OCI-LY1 (cell line): Measurements from ENCODE around the gene CDC42.

Experiments
- H2AFZ ChIP-seq: fragments of 200-600 bp; sonication (generic), shearing (Covaris generic); 2 replicates; pipeline ENCODE4 v1.6.0; 2014; ENCODE audit warnings: antibody characterized with exemption, mild to moderate bottlenecking, low read length
- H3F3A ChIP-seq: fragments of 200-600 bp; sonication (generic), shearing (Covaris generic); 2 replicates; pipeline ENCODE4 v1.6.0; 2014; ENCODE audit warnings: mild to moderate bottlenecking, antibody characterized with exemption, low read length, moderate library complexity; ENCODE audit not compliant: insufficient read depth
- H3K27ac ChIP-seq: fragments of 200-600 bp; sonication (generic); 2 replicates; pipeline ENCODE4 v1.5.1; 2014; ENCODE audit warnings: low read length, mixed run types, mild to moderate bottlenecking, low read depth; ENCODE audit not compliant: poor library complexity, severe bottlenecking
- H3K27me3 ChIP-seq: fragments of 200-600 bp; sonication (generic); 2 replicates; pipeline ENCODE4 v1.6.0; 2014; ENCODE audit warnings: antibody characterized with exemption, mild to moderate bottlenecking, low read length, moderate library complexity; ENCODE audit not compliant: insufficient read depth
- H3K36me3 ChIP-seq: fragments of 200-600 bp; sonication (generic); 2 replicates; pipeline ENCODE4 v1.6.1; 2014; ENCODE audit warnings: mild to moderate bottlenecking, antibody characterized with exemption, low read length, moderate library complexity, mixed read lengths; ENCODE audit not compliant: insufficient read depth
- H3K4me1 ChIP-seq: fragments of 200-600 bp; sonication (generic); 2 replicates; pipeline ENCODE4 v1.5.1; 2014; ENCODE audit warnings: mild to moderate bottlenecking, low read length, moderate library complexity; ENCODE audit not compliant: insufficient read depth, severe bottlenecking
- H3K4me2 ChIP-seq: fragments of 200-600 bp; sonication (generic), shearing (Covaris generic); 2 replicates; pipeline ENCODE4 v1.6.1; 2014; ENCODE audit warnings: low read length
- H3K4me3 ChIP-seq: fragments of 200-600 bp; sonication (generic); 2 replicates; pipeline ENCODE4 v1.5.1; 2014; ENCODE audit warnings: low read length, low read depth, mild to moderate bottlenecking, mixed read lengths; ENCODE audit not compliant: poor library complexity, severe bottlenecking
- H3K79me2 ChIP-seq: fragments of 200-600 bp; shearing (Covaris generic); 2 replicates; pipeline ENCODE4 v1.6.1; 2016; ENCODE audit warnings: mixed run types, low read length, mixed read lengths; ENCODE audit not compliant: insufficient read depth
- H3K9ac ChIP-seq: fragments of 200-600 bp; sonication (generic), shearing (Covaris generic); 2 replicates; pipeline ENCODE4 v1.6.1; 2014; ENCODE audit warnings: mild to moderate bottlenecking, low read length, mixed read lengths
- H3K9me2 ChIP-seq: fragments of 200-600 bp; sonication (generic), shearing (Covaris generic); 2 replicates; pipeline ENCODE4 v1.6.1; 2014; ENCODE audit warnings: low read depth, mild to moderate bottlenecking, low read length, mixed read lengths
- H3K9me3 ChIP-seq: fragments of 200-600 bp; shearing (Covaris generic); 2 replicates; pipeline ENCODE4 v1.6.1; 2014; ENCODE audit warnings: low read length, mixed read lengths
- H4K20me1 ChIP-seq: fragments of 200-600 bp; sonication (generic), shearing (Covaris generic); 2 replicates; pipeline ENCODE4 v1.6.0; 2016; ENCODE audit warnings: mild to moderate bottlenecking, low read length; ENCODE audit not compliant: insufficient read depth
- CTCF ChIP-seq: fragments of 200-600 bp; sonication (generic), shearing (Covaris generic); IDR thresholded peaks from 2 replicates; pipeline ENCODE4 v1.5.1; 2017; ENCODE audit warnings: mild to moderate bottlenecking, antibody characterized with exemption, low read length, moderate library complexity, mixed read lengths
- EZH2 ChIP-seq: fragments of 200-600 bp; sonication (generic), shearing (Covaris generic); IDR thresholded peaks from 2 replicates; pipeline ENCODE4 v1.8.0; 2017; ENCODE audit warnings: borderline replicate concordance, mixed run types, mild to moderate bottlenecking, antibody characterized with exemption, low read length, moderate library complexity, mixed read lengths

CDC42 gene

DNA sequence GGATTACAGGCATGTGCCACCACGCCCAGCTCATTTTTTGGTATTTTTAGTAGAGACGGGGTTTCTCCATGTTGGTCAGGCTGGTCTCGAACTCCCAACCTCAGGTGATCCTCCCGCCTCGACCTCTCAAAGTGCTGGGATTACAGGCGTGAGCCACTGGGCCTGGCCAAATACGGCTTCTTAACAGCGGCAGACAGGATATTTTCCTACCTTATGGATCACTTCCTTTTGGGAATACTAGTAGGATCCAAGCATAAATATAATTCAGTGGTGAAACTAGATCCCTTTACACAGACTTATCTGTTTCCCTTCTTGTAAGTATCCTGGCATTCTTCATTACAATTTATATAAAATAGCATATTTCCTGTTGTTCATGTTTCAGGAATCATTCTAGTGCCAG, 49.5 kb downstream of the CDC42 start:
- no peaks in the 10 kb centered on the region for H4K20me1 ChIP-seq
- peaks cover 43% of the 10 kb centered on the region for H3K36me3 ChIP-seq
- no peak overlapping the region for H2AFZ ChIP-seq
- 0 out of 2 replicates have a peak, but pooled peaks cover 5% of the 10 kb centered on the region for H3F3A ChIP-seq
- no peak overlapping the region for H3K27ac ChIP-seq
- no peaks in the 10 kb centered on the region for H3K9me3 ChIP-seq
- H3K4me3 ChIP-seq, result no peak overlapping the region
- no peaks in the 10 kb centered on the region for H3K4me1 ChIP-seq
- H3K4me2 ChIP-seq, result no peak overlapping the region
- H3K79me2 ChIP-seq, result no peaks in the 10 kb centered on the region
- H3K9me2 ChIP-seq, result no peaks in the 10 kb centered on the region
- no peak for TF ChIP-seq CTCF
- no peak for TF ChIP-seq EZH2
- H3K27me3 ChIP-seq, result no peaks in the 10 kb centered on the region
- H3K9ac ChIP-seq, result no peak overlapping the region

- Histone ChIP-seq H3K27me3 (no peaks in the 10 kb centered on the region), H2AFZ (no peak overlapping the region), H4K20me1 (no peaks in the 10 kb centered on the region), H3K4me2 (no peak overlapping the region), H3K9me2 (no peaks in the 10 kb centered on the region), H3K27ac (no peak overlapping the region), H3K36me3 (peaks cover 37% of the 10 kb centered on the region), H3K9ac (no peak overlapping the region), H3F3A (0 out of 2 replicates have a peak, but pooled peaks cover 5% of the 10 kb centered on the region), H3K9me3 (no peaks in the 10 kb centered on the region), H3K4me3 (no peak overlapping the region), H3K79me2 (no peaks in the 10 kb centered on the region), H3K4me1 (no peaks in the 10 kb centered on the region)
- TF ChIP-seq EZH2, result no peak
- no peak for TF ChIP-seq CTCF
Observed at GRCh38 chr1:22102746-22103145, 50.2 kb downstream of the CDC42 start.

DNA sequence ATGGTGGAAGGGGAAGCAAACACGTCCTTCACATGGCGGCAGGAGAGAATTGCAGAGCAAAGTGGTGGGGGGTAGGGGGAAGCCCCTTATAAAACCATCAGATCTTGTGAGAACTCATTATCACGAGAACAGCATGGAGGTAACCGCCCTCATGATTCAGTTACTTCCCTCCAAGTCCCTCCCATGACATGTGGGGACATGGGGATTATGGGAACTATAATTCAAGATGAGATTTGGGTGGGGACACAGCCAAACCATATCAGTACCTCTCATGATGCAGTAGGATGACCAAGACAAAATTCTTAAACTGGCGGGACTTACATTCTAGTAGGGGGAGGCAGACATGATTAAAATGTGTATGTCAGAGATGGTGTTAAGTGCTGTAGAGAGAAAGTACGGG, 51.6 kb downstream of the CDC42 start:
- Histone ChIP-seq H3K27ac (no peak overlapping the region), H3K4me3 (no peak overlapping the region), H3K36me3 (peaks cover 36% of the 10 kb centered on the region; the same call in 1 of the 2 replicates), H3K9ac (no peak overlapping the region), H3K27me3 (no peaks in the 10 kb centered on the region), H3K9me3 (no peaks in the 10 kb centered on the region), H3K9me2 (no peaks in the 10 kb centered on the region), H2AFZ (no peak overlapping the region), H3K4me1 (no peaks in the 10 kb centered on the region), H3K4me2 (no peak overlapping the region), H4K20me1 (no peaks in the 10 kb centered on the region), H3K79me2 (no peaks in the 10 kb centered on the region), H3F3A (0 out of 2 replicates have a peak, but pooled peaks cover 5% of the 10 kb centered on the region)
- TF ChIP-seq CTCF (no peak), EZH2 (no peak)
